ENCODE results near the gene GRM2.

DNA sequence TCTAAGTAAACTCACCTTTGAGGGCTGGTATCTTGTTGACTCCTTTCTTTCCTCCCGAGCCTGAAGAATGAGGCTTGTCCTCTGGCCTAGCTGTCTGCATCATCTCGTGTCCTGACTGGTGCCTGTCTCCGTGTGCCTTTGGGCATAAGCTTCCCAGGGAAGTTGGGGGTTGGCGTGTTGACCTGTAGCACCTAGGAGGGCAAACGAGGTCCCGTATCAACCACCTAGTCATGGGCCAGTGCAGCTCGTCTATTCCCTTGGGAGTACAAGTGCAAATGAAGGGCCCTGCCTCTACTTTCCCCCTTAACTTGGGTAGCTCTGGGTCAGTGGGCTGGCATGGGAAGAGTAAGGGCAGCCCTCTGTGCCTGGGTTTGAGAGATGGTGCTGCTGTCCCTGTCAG is 27.1 kb upstream of the GRM2 start:
- TF ChIP-seq, protein P1, sequence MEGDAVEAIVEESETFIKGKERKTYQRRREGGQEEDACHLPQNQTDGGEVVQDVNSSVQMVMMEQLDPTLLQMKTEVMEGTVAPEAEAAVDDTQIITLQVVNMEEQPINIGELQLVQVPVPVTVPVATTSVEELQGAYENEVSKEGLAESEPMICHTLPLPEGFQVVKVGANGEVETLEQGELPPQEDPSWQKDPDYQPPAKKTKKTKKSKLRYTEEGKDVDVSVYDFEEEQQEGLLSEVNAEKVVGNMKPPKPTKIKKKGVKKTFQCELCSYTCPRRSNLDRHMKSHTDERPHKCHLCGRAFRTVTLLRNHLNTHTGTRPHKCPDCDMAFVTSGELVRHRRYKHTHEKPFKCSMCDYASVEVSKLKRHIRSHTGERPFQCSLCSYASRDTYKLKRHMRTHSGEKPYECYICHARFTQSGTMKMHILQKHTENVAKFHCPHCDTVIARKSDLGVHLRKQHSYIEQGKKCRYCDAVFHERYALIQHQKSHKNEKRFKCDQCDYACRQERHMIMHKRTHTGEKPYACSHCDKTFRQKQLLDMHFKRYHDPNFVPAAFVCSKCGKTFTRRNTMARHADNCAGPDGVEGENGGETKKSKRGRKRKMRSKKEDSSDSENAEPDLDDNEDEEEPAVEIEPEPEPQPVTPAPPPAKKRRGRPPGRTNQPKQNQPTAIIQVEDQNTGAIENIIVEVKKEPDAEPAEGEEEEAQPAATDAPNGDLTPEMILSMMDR (IDR thresholded peaks at IDR 0.05) = no peak
- TF ChIP-seq POLR2AphosphoS5 (IDR thresholded peaks at IDR 0.05) = no peak
- TF ChIP-seq POLR2A (IDR thresholded peaks at IDR 0.05) = no peak
